Stimulated activated naive CD8-positive, alpha-beta T cell treated with anti-CD3 and anti-CD28 coated beads, Interleukin-15, Interleukin-2, amounts not matched to agents 100 U/mL and 50 U/mL, for 24 hours (primary cell): ENCODE measurements around the gene ZNF784.

ENCODE experiments used
- ATAC-seq: fragments of 150-1000 bp; cut with Tn5 transposase; one replicate; pipeline ENCODE4 v1.10.0; 2021
- DNase-seq: peaks from one replicate; pipeline ENCODE4 v3.0.0; 2021

Gene ZNF784

GRCh38 chr19:55643003-55643886 is 18.9 kb upstream of the ZNF784 start, which contains the start of gene ZNF581:
ZNF581 (plus strand) TSS chr19:55643649; CDS start chr19:55644572, 923 bp downstream.
- DNase-seq (peak; percentile 86), ATAC-seq (peak; percentile 38)

- DNase-seq: peak; percentile 55
- peak; percentile 8 for ATAC-seq
These were observed 18.0 kb upstream of the ZNF784 start for GRCh38 chr19:55642153-55643002.

GRCh38 chr19:55641426-55642152 is 17.2 kb upstream of the ZNF784 start:
- DNase-seq (no peak), ATAC-seq (no peak)

GRCh38 chr19:55640577-55641425 is 16.4 kb upstream of the ZNF784 start, which contains the start of gene ZNF580:
ZNF580 (plus strand) TSS chr19:55641002; CDS start chr19:55642509, 1,507 bp downstream.
- ATAC-seq (peak; percentile 38), DNase-seq (peak; percentile 79)

- DNase-seq: peak; percentile 78
These were observed 15.7 kb upstream of the ZNF784 start for GRCh38 chr19:55640043-55640576.

GRCh38 chr19:55638864-55639359 is 14.5 kb upstream of the ZNF784 start:
- ATAC-seq (no peak), DNase-seq (peak; percentile 76)

More at GRCh38 chr19:55640043-55640576, 15.7 kb upstream of the ZNF784 start:
- ATAC-seq: peak; percentile 11

- no peak for ATAC-seq
These were observed 13.2 kb upstream of the ZNF784 start for GRCh38 chr19:55637534-55637933.

GRCh38 chr19:55636723-55637122 is 12.4 kb upstream of the ZNF784 start:
- ATAC-seq (no peak), DNase-seq (no peak)

More at GRCh38 chr19:55637534-55637933, 13.2 kb upstream of the ZNF784 start:
- no peak for DNase-seq

- ATAC-seq (no peak), DNase-seq (no peak)
These were observed 11.6 kb upstream of the ZNF784 start for GRCh38 chr19:55635856-55636440.

GRCh38 chr19:55635334-55635717 is 11.0 kb upstream of the ZNF784 start:
- no peak for DNase-seq
- ATAC-seq: no peak

GRCh38 chr19:55633861-55634260 is 9.5 kb upstream of the ZNF784 start:
- DNase-seq (no peak), ATAC-seq (no peak)

- DNase-seq: peak; percentile 92
- ATAC-seq: peak; percentile 58
These were observed 8.1 kb upstream of the ZNF784 start for GRCh38 chr19:55632463-55632834.

- no peak for DNase-seq
- peak; percentile 60 for ATAC-seq
These were observed 2.0 kb upstream of the ZNF784 start for GRCh38 chr19:55626350-55626749.

GRCh38 chr19:55625004-55625326 is 599 bp upstream of the ZNF784 start:
- ATAC-seq (no peak), DNase-seq (no peak)

GRCh38 chr19:55623561-55623960 is 805 bp downstream of the ZNF784 start:
- no peak for ATAC-seq
- DNase-seq: no peak

GRCh38 chr19:55623130-55623529 is 1.2 kb downstream of the ZNF784 start:
- ATAC-seq: no peak
- no peak for DNase-seq

GRCh38 chr19:55622242-55622969 is 2.0 kb downstream of the ZNF784 start:
- no peak for ATAC-seq
- no peak for DNase-seq

GRCh38 chr19:55621673-55622231 is 2.6 kb downstream of the ZNF784 start:
- DNase-seq: no peak
- no peak for ATAC-seq

- no peak for ATAC-seq
- DNase-seq: no peak
These were observed 3.1 kb downstream of the ZNF784 start for GRCh38 chr19:55621205-55621672.
